Karpas-422 (cell line): ENCODE data around the gene SLC1A3. TPM values are rescaled to one million over a fixed set of nuclear protein-coding genes. Genes with fewer than 3 reads are reported as not detected.

ENCODE experiments used
- DNase-seq: peaks from one replicate; pipeline ENCODE4 v3.0.0-alpha.2; 2015
- H2AFZ ChIP-seq: fragments of 200-600 bp; sonication (generic); 2 replicates; pipeline ENCODE4 v1.6.1; 2014; ENCODE audit warnings: antibody characterized with exemption, low read length, mixed read lengths
- H3K27ac ChIP-seq: fragments of 200-600 bp; sonication (generic); 2 replicates; pipeline ENCODE4 v1.5.1; 2014; ENCODE audit warnings: mild to moderate bottlenecking, low read length, moderate library complexity
- H3K27me3 ChIP-seq: fragments of 200-600 bp; sonication (generic); 2 replicates; pipeline ENCODE4 v1.6.1; 2014; ENCODE audit warnings: low read length, mixed read lengths
- H3K36me3 ChIP-seq: fragments of 200-600 bp; sonication (generic); 2 replicates; pipeline ENCODE4 v1.6.1; 2014; ENCODE audit warnings: low read length, mixed read lengths; ENCODE audit not compliant: insufficient read depth
- H3K4me1 ChIP-seq: fragments of 200-600 bp; sonication (generic); 2 replicates; pipeline ENCODE4 v1.6.1; 2014; ENCODE audit warnings: mild to moderate bottlenecking, low read length, mixed read lengths
- H3K4me2 ChIP-seq: fragments of 200-600 bp; sonication (generic); 2 replicates; pipeline ENCODE4 v1.6.1; 2014; ENCODE audit warnings: low read length, low read depth, mild to moderate bottlenecking; ENCODE audit not compliant: poor library complexity, severe bottlenecking
- H3K4me3 ChIP-seq: fragments of 200-600 bp; sonication (generic); 2 replicates; pipeline ENCODE4 v1.5.1; 2014; ENCODE audit warnings: mild to moderate bottlenecking, antibody characterized with exemption, low read length, mixed read lengths
- H3K79me2 ChIP-seq: fragments of 200-600 bp; sonication (generic); 2 replicates; pipeline ENCODE4 v1.6.1; 2014; ENCODE audit warnings: mild to moderate bottlenecking, low read length, mixed read lengths
- H3K9ac ChIP-seq: fragments of 200-600 bp; sonication (generic); 2 replicates; pipeline ENCODE4 v1.6.0; 2014; ENCODE audit warnings: low read length
- H3K9me2 ChIP-seq: fragments of 200-600 bp; sonication (generic), shearing (Covaris generic); replicated peaks from 2 replicates; pipeline ENCODE4 v1.6.0; 2014; ENCODE audit warnings: mild to moderate bottlenecking, low read length, moderate library complexity; ENCODE audit not compliant: insufficient read depth
- H3K9me3 ChIP-seq: fragments of 300-700, 200-600 bp; sonication (generic); 2 replicates; pipeline ENCODE4 v1.6.1; 2014; ENCODE audit warnings: low read length, mixed read lengths
- H4K20me1 ChIP-seq: fragments of 200-600 bp; sonication (generic); 2 replicates; pipeline ENCODE4 v1.6.1; 2014; ENCODE audit warnings: mild to moderate bottlenecking, antibody characterized with exemption, low read length, low read depth; ENCODE audit not compliant: insufficient read depth
- total RNA-seq: library from RNA; depleted of rRNA; stranded (reverse); fragments of >200 nt; shearing (Covaris generic); gene quantifications from 2 replicates; pipeline ENCODE4 v1.2.3, GENCODE V29; 2014; ENCODE audit warnings: low replicate concordance

Gene SLC1A3
- total RNA-seq, 1 experiment from 2014 or later, result not detected

DNA sequence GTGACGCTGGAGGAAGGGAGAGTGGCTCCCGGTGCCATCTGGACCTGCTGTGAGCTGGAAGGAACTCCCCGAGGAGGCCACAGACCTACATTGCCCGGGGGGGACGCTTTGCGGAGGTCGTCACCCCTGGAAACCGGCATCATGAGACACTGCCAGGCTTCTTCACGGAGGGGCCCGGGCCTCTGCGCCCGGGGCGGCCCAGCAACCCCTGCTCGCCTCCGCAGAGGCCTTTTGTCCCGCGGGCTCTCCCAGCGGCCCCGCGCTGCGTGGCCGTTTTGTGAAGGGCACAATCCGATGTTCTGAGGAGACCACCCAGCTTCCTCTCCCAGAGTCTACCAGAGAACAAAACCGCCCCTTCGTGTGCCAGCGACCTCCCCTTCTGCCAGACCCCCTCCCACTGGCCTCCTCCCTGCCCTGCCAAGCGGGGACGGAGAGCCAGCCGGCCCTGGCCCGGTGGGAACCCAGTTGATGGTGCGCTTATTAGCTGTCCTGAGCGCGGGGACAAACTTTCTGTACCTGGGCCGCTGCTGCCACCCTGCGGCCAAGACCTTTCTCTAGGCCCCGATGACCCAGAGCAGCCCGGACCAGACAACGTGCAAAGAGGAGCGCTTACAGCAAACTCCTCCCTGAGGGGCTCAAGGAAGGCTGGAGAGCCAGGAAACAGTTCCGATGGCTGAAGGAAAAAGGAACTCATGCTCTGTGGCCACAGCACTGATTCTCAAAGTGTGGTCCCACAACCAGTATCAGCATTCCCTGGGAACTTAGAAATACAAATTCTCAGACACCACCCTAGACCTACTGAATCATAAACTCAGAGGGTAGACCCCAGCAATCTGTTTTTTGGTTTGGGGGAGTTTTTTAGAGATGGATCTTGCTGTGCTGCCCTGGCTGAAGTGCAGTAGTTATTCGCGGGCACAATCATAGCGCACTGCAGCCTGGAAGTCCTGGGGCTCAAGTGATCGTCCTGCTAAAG lies 86.7 kb downstream of the SLC1A3 start:
- H3K36me3 ChIP-seq, result no peaks in the 10 kb centered on the region
- H3K9me2 ChIP-seq, result no peaks in the 10 kb centered on the region
- no peaks in the 10 kb centered on the region for H3K79me2 ChIP-seq
- peak; percentile 83 for DNase-seq
- H3K9me3 ChIP-seq, result no peaks in the 10 kb centered on the region
- H4K20me1 ChIP-seq, result no peaks in the 10 kb centered on the region
- no peak overlapping the region for H3K9ac ChIP-seq
- H3K4me1 ChIP-seq, result peaks cover 18% of the 10 kb centered on the region
- H3K27me3 ChIP-seq, result no peaks in the 10 kb centered on the region
- H3K27ac ChIP-seq, result no peak overlapping the region
- no peak overlapping the region for H3K4me3 ChIP-seq
- H3K4me2 ChIP-seq, result no peak overlapping the region
- H2AFZ ChIP-seq, result no peak overlapping the region

- Histone ChIP-seq H3K4me3 (no peak overlapping the region), H2AFZ (no peak overlapping the region), H3K9me3 (no peaks in the 10 kb centered on the region), H3K36me3 (no peaks in the 10 kb centered on the region), H4K20me1 (no peaks in the 10 kb centered on the region; the same call in 1 of the 2 replicates), H3K79me2 (no peaks in the 10 kb centered on the region), H3K27ac (no peak overlapping the region), H3K4me1 (peaks cover 18% of the 10 kb centered on the region), H3K9me2 (no peaks in the 10 kb centered on the region), H3K27me3 (no peaks in the 10 kb centered on the region), H3K4me2 (no peak overlapping the region), H3K9ac (no peak overlapping the region)
- no peak for DNase-seq
These were observed 87.9 kb downstream of the SLC1A3 start for GRCh38 chr5:36694351-36694750.

GRCh38 chr5:36696059-36696673 lies 89.8 kb downstream of the SLC1A3 start:
- Histone ChIP-seq H3K9ac (no peak overlapping the region), H3K27ac (no peak overlapping the region), H4K20me1 (peaks cover 6% of the 10 kb centered on the region; the same call in 1 of the 2 replicates), H3K79me2 (no peaks in the 10 kb centered on the region), H2AFZ (no peak overlapping the region), H3K4me1 (peaks cover 11% of the 10 kb centered on the region), H3K9me2 (no peaks in the 10 kb centered on the region), H3K4me2 (no peak overlapping the region), H3K9me3 (no peaks in the 10 kb centered on the region), H3K36me3 (no peaks in the 10 kb centered on the region), H3K4me3 (no peak overlapping the region), H3K27me3 (no peaks in the 10 kb centered on the region)
- DNase-seq, result peak; percentile 74

- no peaks in the 10 kb centered on the region for H3K36me3 ChIP-seq
- DNase-seq, result no peak
- H2AFZ ChIP-seq, result no peak overlapping the region
- H3K79me2 ChIP-seq, result no peaks in the 10 kb centered on the region
- H3K27ac ChIP-seq, result no peak overlapping the region
- H3K27me3 ChIP-seq, result no peaks in the 10 kb centered on the region
- H3K9me3 ChIP-seq, result no peaks in the 10 kb centered on the region
- no peak overlapping the region for H3K4me2 ChIP-seq
- H3K4me3 ChIP-seq, result no peak overlapping the region
- H3K9ac ChIP-seq, result no peak overlapping the region
- H3K9me2 ChIP-seq, result no peaks in the 10 kb centered on the region
- peaks cover 6% of the 10 kb centered on the region; the same call in 1 of the 2 replicates for H4K20me1 ChIP-seq
- H3K4me1 ChIP-seq, result peaks cover 21% of the 10 kb centered on the region
These were observed 91.6 kb downstream of the SLC1A3 start for GRCh38 chr5:36698031-36698430.

- peak overlapping the region; percentile 60 for H3K4me2 ChIP-seq
- H3K9me3 ChIP-seq, result no peaks in the 10 kb centered on the region
- peaks cover 6% of the 10 kb centered on the region; the same call in 1 of the 2 replicates for H4K20me1 ChIP-seq
- H3K4me1 ChIP-seq, result peaks cover 21% of the 10 kb centered on the region
- peak overlapping the region; percentile 16; the same call in 1 of the 2 replicates for H3K4me3 ChIP-seq
- H3K9me2 ChIP-seq, result no peaks in the 10 kb centered on the region
- H3K27ac ChIP-seq, result peak overlapping the region; percentile 83
- peak; percentile 86 for DNase-seq
- H3K27me3 ChIP-seq, result no peaks in the 10 kb centered on the region
- peak overlapping the region; percentile 26; the same call in 1 of the 2 replicates for H3K9ac ChIP-seq
- no peaks in the 10 kb centered on the region for H3K79me2 ChIP-seq
- no peak overlapping the region for H2AFZ ChIP-seq
- peaks cover 5% of the 10 kb centered on the region; the same call in 1 of the 2 replicates for H3K36me3 ChIP-seq
These were observed 94.8 kb downstream of the SLC1A3 start for GRCh38 chr5:36701085-36701698.

GRCh38 chr5:36703245-36703860 lies 96.9 kb downstream of the SLC1A3 start:
- Histone ChIP-seq H4K20me1 (peaks cover 6% of the 10 kb centered on the region; the same call in 1 of the 2 replicates), H3K9me3 (no peaks in the 10 kb centered on the region), H3K36me3 (peaks cover 5% of the 10 kb centered on the region; the same call in 1 of the 2 replicates), H3K27me3 (no peaks in the 10 kb centered on the region), H3K4me1 (peaks cover 21% of the 10 kb centered on the region), H3K4me3 (no peak overlapping the region), H3K9ac (no peak overlapping the region), H2AFZ (no peak overlapping the region), H3K9me2 (no peaks in the 10 kb centered on the region), H3K27ac (no peak overlapping the region), H3K4me2 (no peak overlapping the region), H3K79me2 (peaks cover 5% of the 10 kb centered on the region; the same call in 1 of the 2 replicates)
- no peak for DNase-seq

- Histone ChIP-seq H3K9me3 (no peaks in the 10 kb centered on the region; the same call in 1 of the 2 replicates), H3K4me3 (no peak overlapping the region), H3K4me2 (no peak overlapping the region), H3K9ac (no peak overlapping the region), H4K20me1 (peaks cover 6% of the 10 kb centered on the region; the same call in 1 of the 2 replicates), H3K36me3 (peaks cover 5% of the 10 kb centered on the region; the same call in 1 of the 2 replicates), H3K4me1 (peaks cover 21% of the 10 kb centered on the region), H3K79me2 (peaks cover 12% of the 10 kb centered on the region; the same call in 1 of the 2 replicates), H2AFZ (no peak overlapping the region), H3K27ac (no peak overlapping the region), H3K9me2 (no peaks in the 10 kb centered on the region), H3K27me3 (no peaks in the 10 kb centered on the region)
- no peak for DNase-seq
These were observed 97.7 kb downstream of the SLC1A3 start for GRCh38 chr5:36704131-36704530.
